Caco-2 (cell line): ENCODE data around the gene ATF7IP. TPM values are rescaled to one million over a fixed set of nuclear protein-coding genes. Genes with fewer than 3 reads are reported as not detected.

Experiments
- BruUV-seq: library from RNA; stranded (reverse); fragments of 400-500 nt; replicated peaks from 2 replicates; lab custom pipeline; 2021; lab: Mats Ljungman, UMichigan
- CTCF ChIA-PET: fragments of 300-600 bp; sonication (Branson Sonifier 250); formaldehyde crosslinking; loops from one replicate; lab custom pipeline; 2022; ENCODE audit warnings: antibody characterized with exemption; lab: Charles Lee
- POLR2A ChIA-PET: fragments of 300-600 bp; sonication (Branson Sonifier 250); formaldehyde crosslinking; loops from one replicate; lab custom pipeline; 2022; ENCODE audit warnings: antibody characterized with exemption; lab: Charles Lee
- DNase-seq, 2 experiments: peaks; one replicate each; pipeline versions ENCODE4 v3.0.0 to v3.0.0-alpha.2; 2020 to 2022
- H3K27me3 ChIP-seq: replicated peaks from 2 replicates; pipeline ENCODE4 v1.6.0; 2011; ENCODE audit warnings: low read length; ENCODE audit not compliant: control insufficient read depth, insufficient read depth
- H3K36me3 ChIP-seq: 2 replicates; pipeline ENCODE4 v1.5.1; 2011; ENCODE audit warnings: low read length; ENCODE audit not compliant: control insufficient read depth, insufficient read depth
- H3K4me1 ChIP-seq: fragments of 250-450 bp; sonication (Bioruptor Pico); 2 replicates; pipeline ENCODE4 v1.5.1; 2020; ENCODE audit warnings: mild to moderate bottlenecking
- H3K4me3 ChIP-seq: 2 replicates; pipeline ENCODE4 v1.5.1; 2011; ENCODE audit warnings: low read depth, mild to moderate bottlenecking, control low read depth, low read length
- H3K9me3 ChIP-seq: fragments of 250-450 bp; sonication (Bioruptor Pico); 2 replicates; pipeline ENCODE4 v1.5.1; 2020; ENCODE audit warnings: mild to moderate bottlenecking, moderate library complexity
- H3K27ac Mint-ChIP-seq: one replicate; pipeline ENCODE4 v1.8.0; 2022; ENCODE audit warnings: mixed read lengths; ENCODE audit not compliant: unreplicated experiment
- H3K27me3 Mint-ChIP-seq: one replicate; pipeline ENCODE4 v1.8.0; 2022; ENCODE audit warnings: mixed read lengths; ENCODE audit not compliant: insufficient read depth, unreplicated experiment
- H3K36me3 Mint-ChIP-seq: one replicate; pipeline ENCODE4 v1.8.0; 2022; ENCODE audit warnings: mild to moderate bottlenecking, mixed read lengths; ENCODE audit not compliant: insufficient read depth, unreplicated experiment
- H3K4me1 Mint-ChIP-seq: one replicate; pipeline ENCODE4 v1.8.0; 2022; ENCODE audit warnings: low read depth, mixed read lengths; ENCODE audit not compliant: unreplicated experiment
- H3K4me3 Mint-ChIP-seq: one replicate; pipeline ENCODE4 v1.8.0; 2022; ENCODE audit warnings: mild to moderate bottlenecking, moderate library complexity, mixed read lengths; ENCODE audit not compliant: unreplicated experiment
- H3K9me3 Mint-ChIP-seq: one replicate; pipeline ENCODE4 v1.8.0; 2022; ENCODE audit warnings: mixed read lengths; ENCODE audit not compliant: unreplicated experiment
- intact Hi-C: fragments of 100-400 bp; cut with micrococcal nuclease; formaldehyde crosslinking; loops from one replicate; pipeline ENCODE4 v1.10.0; 2022; ENCODE audit not compliant: unreplicated experiment
- total RNA-seq: library from RNA; stranded (reverse); gene quantifications from 2 replicates; pipeline ENCODE4 v1.2.3, GENCODE V29; 2022
- TF ChIP-seq, protein P1 (sequence below), 2 experiments: fragments of 200-600 bp in 1 of 2; IDR thresholded peaks; 1 replicate in 1 of 2; 2 replicates in 1 of 2; pipeline versions ENCODE4 v1.5.1 to v1.8.0; 2011 to 2022; ENCODE audit warnings: antibody characterized with exemption in 1 of 2, control low read depth in 1 of 2, inconsistent platforms in 1 of 2, low read depth in 1 of 2, low read length in 1 of 2, mild to moderate bottlenecking in 1 of 2, moderate library complexity in 1 of 2; ENCODE audit not compliant: insufficient read depth in 1 of 2, severe bottlenecking in 1 of 2, unreplicated experiment in 1 of 2

Gene ATF7IP
- total RNA-seq, 1 experiment from 2014 or later, result 107 TPM

DNA sequence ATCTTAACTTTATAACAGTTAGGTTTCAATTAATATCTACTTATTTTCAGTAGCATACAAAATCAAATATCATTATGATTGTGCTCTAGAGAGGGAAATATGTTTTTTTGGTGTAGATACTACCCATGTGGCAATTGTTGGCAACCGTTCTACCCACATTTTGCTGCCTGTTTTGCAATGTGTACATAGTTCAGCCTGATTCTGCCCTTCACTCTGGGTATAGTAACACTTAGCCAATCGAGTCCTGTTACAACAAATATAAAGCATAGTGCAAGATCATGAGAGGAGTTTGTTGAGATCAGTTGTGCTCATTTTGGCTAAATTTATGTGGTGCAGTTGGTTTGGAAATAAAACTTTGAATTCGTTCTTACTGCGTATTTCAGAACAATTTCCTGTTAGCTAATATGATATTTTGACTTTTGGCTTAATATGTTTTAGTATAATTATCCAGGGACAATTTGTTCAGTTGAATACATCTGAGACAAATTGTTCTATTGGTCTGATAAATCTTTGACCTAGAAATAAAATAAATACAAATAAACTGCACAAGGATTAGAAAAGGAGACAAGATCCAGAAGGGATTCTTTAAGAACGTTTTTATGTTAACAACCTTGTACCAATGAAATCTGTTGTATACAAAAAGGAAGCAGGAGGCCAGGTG lies 76.9 kb downstream of the ATF7IP start:
- POLR2A ChIA-PET, result no interaction called here
- no peak overlapping the region for H3K4me3 Mint-ChIP-seq
- CTCF ChIA-PET, result no interaction called here

DNA sequence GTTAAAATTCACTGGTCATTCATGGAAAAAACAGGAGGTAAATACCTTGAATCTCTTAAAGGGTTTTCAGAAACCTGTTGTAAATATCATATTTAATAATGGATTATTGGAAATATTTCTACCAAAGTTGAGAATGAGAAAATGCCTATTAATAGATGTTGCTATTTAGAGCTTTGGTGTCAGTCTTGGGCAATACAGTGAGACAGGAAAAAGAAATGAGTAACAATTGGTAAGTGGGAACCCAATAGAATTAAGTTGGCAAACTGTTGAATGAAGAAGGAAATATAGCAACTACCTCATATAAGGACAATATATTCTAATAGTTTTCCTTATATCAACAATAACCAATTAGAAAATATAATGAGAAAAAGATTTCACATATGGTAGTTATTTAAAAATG lies 78.0 kb downstream of the ATF7IP start:
- H3K4me3 ChIP-seq, result no peak overlapping the region
- no peaks in the 10 kb centered on the region for H3K27me3 ChIP-seq
- Mint-ChIP-seq H3K4me3 (no peak overlapping the region), H3K9me3 (peaks cover 9% of the 10 kb centered on the region), H3K4me1 (no peaks in the 10 kb centered on the region), H3K27ac (no peak overlapping the region), H3K36me3 (peaks cover 64% of the 10 kb centered on the region), H3K27me3 (no peaks in the 10 kb centered on the region)
- H3K4me1 ChIP-seq, result no peaks in the 10 kb centered on the region
- intact Hi-C loops, result no loop called here
- no peaks in the 10 kb centered on the region for H3K9me3 ChIP-seq
- BruUV-seq, result no TSS peak
- no peaks in the 10 kb centered on the region for H3K36me3 ChIP-seq
- no peak for DNase-seq
- TF ChIP-seq, protein P1, sequence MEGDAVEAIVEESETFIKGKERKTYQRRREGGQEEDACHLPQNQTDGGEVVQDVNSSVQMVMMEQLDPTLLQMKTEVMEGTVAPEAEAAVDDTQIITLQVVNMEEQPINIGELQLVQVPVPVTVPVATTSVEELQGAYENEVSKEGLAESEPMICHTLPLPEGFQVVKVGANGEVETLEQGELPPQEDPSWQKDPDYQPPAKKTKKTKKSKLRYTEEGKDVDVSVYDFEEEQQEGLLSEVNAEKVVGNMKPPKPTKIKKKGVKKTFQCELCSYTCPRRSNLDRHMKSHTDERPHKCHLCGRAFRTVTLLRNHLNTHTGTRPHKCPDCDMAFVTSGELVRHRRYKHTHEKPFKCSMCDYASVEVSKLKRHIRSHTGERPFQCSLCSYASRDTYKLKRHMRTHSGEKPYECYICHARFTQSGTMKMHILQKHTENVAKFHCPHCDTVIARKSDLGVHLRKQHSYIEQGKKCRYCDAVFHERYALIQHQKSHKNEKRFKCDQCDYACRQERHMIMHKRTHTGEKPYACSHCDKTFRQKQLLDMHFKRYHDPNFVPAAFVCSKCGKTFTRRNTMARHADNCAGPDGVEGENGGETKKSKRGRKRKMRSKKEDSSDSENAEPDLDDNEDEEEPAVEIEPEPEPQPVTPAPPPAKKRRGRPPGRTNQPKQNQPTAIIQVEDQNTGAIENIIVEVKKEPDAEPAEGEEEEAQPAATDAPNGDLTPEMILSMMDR (IDR thresholded peaks at IDR 0.05; ENCODE audit: insufficient read depth in 1 of 2, low read depth in 1 of 2, low read length in 1 of 2, severe bottlenecking in 1 of 2, unreplicated experiment in 1 of 2), result no peak
- CTCF ChIA-PET, result no interaction called here
- POLR2A ChIA-PET, result interaction anchor here (0.7 kb wide), 1 partner anchor 33 kb away, joined by 3 read pairs; no protein-coding TSS in a partner anchor

More for the DNA sequence above, 76.9 kb downstream of the ATF7IP start:
- DNase-seq, result no peak
- intact Hi-C loops, result no loop called here
- no TSS peak for BruUV-seq
- Histone ChIP-seq H3K4me1 (no peaks in the 10 kb centered on the region), H3K4me3 (no peak overlapping the region), H3K9me3 (no peaks in the 10 kb centered on the region), H3K27me3 (no peaks in the 10 kb centered on the region), H3K36me3 (no peaks in the 10 kb centered on the region)
- Mint-ChIP-seq H3K4me1 (no peaks in the 10 kb centered on the region), H3K27ac (no peak overlapping the region), H3K9me3 (peaks cover 9% of the 10 kb centered on the region), H3K27me3 (no peaks in the 10 kb centered on the region), H3K36me3 (peaks cover 60% of the 10 kb centered on the region)
- TF ChIP-seq, protein P1 (IDR thresholded peaks at IDR 0.05; ENCODE audit: insufficient read depth in 1 of 2, low read depth in 1 of 2, low read length in 1 of 2, severe bottlenecking in 1 of 2, unreplicated experiment in 1 of 2), result no peak

DNA sequence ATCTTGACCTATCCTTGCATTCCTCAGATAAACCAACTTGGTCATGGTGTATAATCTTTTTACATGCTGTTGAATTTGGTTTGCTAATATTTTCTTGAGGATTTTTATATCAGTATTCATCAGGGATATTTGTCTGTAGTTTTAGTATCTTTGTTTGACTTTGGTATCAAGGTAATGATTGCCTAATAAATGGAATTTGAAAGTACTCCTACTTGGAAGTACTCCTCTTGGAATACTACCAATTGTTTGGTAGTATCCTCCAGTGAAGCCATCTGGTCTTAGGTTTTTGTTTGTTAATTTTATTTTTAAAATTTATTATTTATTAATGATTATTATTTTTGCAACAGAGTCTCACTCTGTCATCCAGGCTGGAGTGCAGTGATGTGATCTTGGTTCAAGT lies 85.0 kb downstream of the ATF7IP start:
- intact Hi-C loops, result no loop called here
- CTCF ChIA-PET, result no interaction called here
- Histone ChIP-seq H3K27me3 (no peaks in the 10 kb centered on the region), H3K36me3 (0 out of 2 replicates have a peak, but pooled peaks cover 1% of the 10 kb centered on the region), H3K4me1 (0 out of 2 replicates have a peak, but pooled peaks cover 11% of the 10 kb centered on the region), H3K4me3 (no peak overlapping the region), H3K9me3 (no peaks in the 10 kb centered on the region)
- no peak for DNase-seq
- Mint-ChIP-seq H3K4me1 (peaks cover 13% of the 10 kb centered on the region), H3K36me3 (peaks cover 79% of the 10 kb centered on the region), H3K4me3 (no peak overlapping the region), H3K27me3 (no peaks in the 10 kb centered on the region), H3K9me3 (peaks cover 8% of the 10 kb centered on the region), H3K27ac (no peak overlapping the region)
- TF ChIP-seq, protein P1 (IDR thresholded peaks at IDR 0.05; ENCODE audit: insufficient read depth in 1 of 2, low read depth in 1 of 2, low read length in 1 of 2, severe bottlenecking in 1 of 2, unreplicated experiment in 1 of 2), result no peak
- POLR2A ChIA-PET, result no interaction called here
- no TSS peak for BruUV-seq
